GM12878 (cell line): ENCODE results near the gene TTR. TPM values are rescaled to one million over a fixed set of nuclear protein-coding genes. Genes with fewer than 3 reads are reported as not detected.

ENCODE experiments used
- ATAC-seq: fragments of 200-7000 bp; cut with Tn5 transposase; 3 replicates; pipeline ENCODE4 v1.9.1; 2020; ENCODE audit warnings: mild to moderate bottlenecking, moderate library complexity
- BruUV-seq: library from RNA; stranded (reverse); fragments of 400-500 nt; replicated peaks from 2 replicates; lab custom pipeline; 2021; lab: Mats Ljungman, UMichigan
- CTCF ChIA-PET: fragments of 300-600 bp; sonication (Branson Sonifier 250); formaldehyde crosslinking; extraction: SDS; loops from one replicate; lab custom pipeline; 2021; ENCODE audit warnings: inconsistent platforms; lab: Yijun Ruan, JAX
- POLR2A ChIA-PET: fragments of 350-600 bp; formaldehyde crosslinking; extraction: SDS; loops from one replicate; lab custom pipeline; 2021; ENCODE audit warnings: inconsistent platforms; lab: Charles Lee
- RAD21 ChIA-PET: fragments of 300-600 bp; sonication (Branson Sonifier 250); formaldehyde crosslinking; loops from one replicate; lab custom pipeline; 2023; ENCODE audit warnings: antibody characterized with exemption; ENCODE audit not compliant: unreplicated experiment; lab: Charles Lee
- SMC1A ChIA-PET: fragments of 300-600 bp; sonication (Branson Sonifier 250); formaldehyde crosslinking; loops from one replicate; lab custom pipeline; 2023; ENCODE audit not compliant: unreplicated experiment, uncharacterized antibody; lab: Charles Lee
- DNase-seq: peaks from one replicate; pipeline ENCODE4 v3.0.0-alpha.2; 2011; ENCODE audit warnings: low read depth, low spot score
- FAIRE-seq: peaks from 3 replicates; lab custom pipeline; 2011; peaks lifted over from hg19 to GRCh38; lab: Jason Lieb, UNC
- H2AFZ ChIP-seq: 2 replicates; pipeline ENCODE4 v1.6.0; 2011; ENCODE audit warnings: low read depth, low read length, control low read depth; ENCODE audit not compliant: control insufficient read depth
- H3K27ac ChIP-seq: 2 replicates; pipeline ENCODE4 v1.5.1; 2011; ENCODE audit warnings: control low read depth; ENCODE audit not compliant: control insufficient read depth, insufficient read depth
- H3K27me3 ChIP-seq, 2 experiments: replicated peaks in 1 of 2; 2 replicates each; pipeline versions ENCODE4 v1.6.0 to v1.6.1; 2011; ENCODE audit warnings: low read length in 1 of 2; ENCODE audit not compliant: control insufficient read depth in 2 of 2, insufficient read depth in 2 of 2
- H3K36me3 ChIP-seq, 2 experiments: 2 replicates each; pipeline ENCODE4 v1.5.1; 2011; ENCODE audit warnings: low read length in 1 of 2; ENCODE audit not compliant: control insufficient read depth in 2 of 2, insufficient read depth in 2 of 2
- H3K4me1 ChIP-seq: 2 replicates; pipeline ENCODE4 v1.6.1; 2011; ENCODE audit warnings: mild to moderate bottlenecking, low read length, moderate library complexity, mixed read lengths; ENCODE audit not compliant: control insufficient read depth, insufficient read depth
- H3K4me2 ChIP-seq: 2 replicates; pipeline ENCODE4 v1.6.0; 2011; ENCODE audit warnings: control low read depth; ENCODE audit not compliant: control insufficient read depth, insufficient read depth
- H3K4me3 ChIP-seq: fragments of 200-600 bp; sonication (generic); 2 replicates; pipeline ENCODE4 v1.5.1; 2016
- H3K79me2 ChIP-seq: 2 replicates; pipeline ENCODE4 v1.6.0; 2011; ENCODE audit warnings: low read length; ENCODE audit not compliant: control insufficient read depth, insufficient read depth
- H3K9ac ChIP-seq: 2 replicates; pipeline ENCODE4 v1.8.0; 2011; ENCODE audit warnings: low read length, control low read depth, mixed read lengths; ENCODE audit not compliant: control insufficient read depth, insufficient read depth
- H3K9me3 ChIP-seq: replicated peaks from 3 replicates; pipeline ENCODE4 v1.5.1; 2011; ENCODE audit warnings: mild to moderate bottlenecking, low read length; ENCODE audit not compliant: control insufficient read depth, insufficient read depth
- H4K20me1 ChIP-seq: 2 replicates; pipeline ENCODE4 v1.6.0; 2011; ENCODE audit not compliant: control insufficient read depth, insufficient read depth
- BHLHE40 ChIP-seq, 2 experiments: fragments of 450-650 bp in 1 of 2; IDR thresholded peaks; 2 replicates each; pipeline ENCODE4 v1.6.1; 2011 to 2017; ENCODE audit warnings: low read depth in 2 of 2, borderline replicate concordance in 1 of 2, improper control_type of control experiment in 1 of 2, low read length in 1 of 2, mild to moderate bottlenecking in 1 of 2
- BRCA1 ChIP-seq: IDR thresholded peaks from 2 replicates; pipeline ENCODE4 v1.6.1; 2011; ENCODE audit warnings: low read depth, low read length, improper control_type of control experiment
- CHD1 ChIP-seq: IDR thresholded peaks from 2 replicates; pipeline ENCODE4 v1.6.1; 2012; ENCODE audit warnings: low read depth, low read length, improper control_type of control experiment
- EP300 ChIP-seq, 2 experiments: fragments of 150-350 bp in 1 of 2; IDR thresholded peaks; 2 replicates each; pipeline ENCODE4 v1.6.1; 2011 to 2012; ENCODE audit warnings: low read depth in 2 of 2, low read length in 2 of 2, borderline replicate concordance in 1 of 2, improper control_type of control experiment in 1 of 2, inconsistent platforms in 1 of 2; ENCODE audit not compliant: control insufficient read depth in 1 of 2
- ETV6 ChIP-seq, 2 experiments: fragments of 450-650 bp in 1 of 2; IDR thresholded peaks in 1 of 2; conservative IDR thresholded peaks in 1 of 2; 2 replicates each; pipeline ENCODE4 v1.6.1; 2014; ENCODE audit warnings: antibody characterized with exemption in 1 of 2, borderline replicate concordance in 1 of 2, low read depth in 1 of 2, mild to moderate bottlenecking in 1 of 2, moderate library complexity in 1 of 2
- EZH2 ChIP-seq: IDR thresholded peaks from 2 replicates; pipeline ENCODE4 v1.6.1; 2012; ENCODE audit warnings: low read depth, mild to moderate bottlenecking, control low read depth, inconsistent platforms, low read length, borderline replicate concordance; ENCODE audit not compliant: control insufficient read depth
- JUND ChIP-seq: IDR thresholded peaks from 2 replicates; pipeline ENCODE4 v1.6.1; 2012; ENCODE audit warnings: low read depth, mild to moderate bottlenecking, low read length, improper control_type of control experiment, moderate library complexity
- NR2F1 ChIP-seq: fragments of 450-650 bp; conservative IDR thresholded peaks from 2 replicates; pipeline ENCODE4 v1.6.1; 2017; ENCODE audit warnings: mild to moderate bottlenecking
- RUNX3 ChIP-seq: IDR thresholded peaks from 2 replicates; pipeline ENCODE4 v1.6.1; 2012; ENCODE audit warnings: low read length, inconsistent platforms
- SIN3A ChIP-seq: IDR thresholded peaks from 2 replicates; pipeline ENCODE4 v1.6.1; 2012; ENCODE audit warnings: low read depth, low read length, improper control_type of control experiment
- STAT3 ChIP-seq: IDR thresholded peaks from 2 replicates; pipeline ENCODE4 v1.6.1; 2011; ENCODE audit warnings: low read depth, low read length, improper control_type of control experiment
- ZZZ3 ChIP-seq: IDR thresholded peaks from 2 replicates; pipeline ENCODE4 v1.6.1; 2011; ENCODE audit warnings: low read depth; ENCODE audit not compliant: control insufficient read depth, insufficient read length
- WGBS: methylation state at CpG from one replicate; pipeline ENCODE4 v1.1.6; 2016; ENCODE audit warnings: low lambda C conversion rate; ENCODE audit not compliant: insufficient replicate concordance, insufficient coverage; ENCODE audit errors: missing lambda C conversion rate; 5-methylcytosine and 5-hydroxymethylcytosine counted together
- in situ Hi-C: fragments of 300-500 bp; cut with MboI; formaldehyde crosslinking; loops from 9 replicates; pipeline ENCODE4 v1.14.3; 2018; ENCODE audit warnings: mixed read lengths
- intact Hi-C: fragments of 100-400 bp; cut with micrococcal nuclease; formaldehyde crosslinking; loops from one replicate; pipeline ENCODE4 v1.14.2; 2022; ENCODE audit not compliant: unreplicated experiment
- polyA plus RNA-seq, 11 experiments: library from polyadenylated mRNA; depleted of rRNA in 4 of 11; unstranded in 6 of 11; stranded (reverse) in 5 of 11; fragments of >200 nt; fragmentation: Nextera tagmentation in 4 of 11; fragmentation: Illumina TruSeq in 1 of 11; extraction: Ambion mirVana in 4 of 11; extraction: Trizol in 1 of 11; gene quantifications; 1 replicate in 1 of 11; 2 replicates in 10 of 11; pipeline versions ENCODE4 v1.2.1 to v1.2.3, GENCODE V29; 2011 to 2016; ENCODE audit warnings: inconsistent platforms in 2 of 11, missing spikeins in 2 of 11, low read depth in 1 of 11
- total RNA-seq, 4 experiments: library from RNA; depleted of rRNA in 3 of 4; stranded (reverse); fragments of >200 nt in 3 of 4; fragmentation: Illumina TruSeq in 1 of 4; extraction: Trizol in 1 of 4; gene quantifications; 2 replicates each; pipeline versions ENCODE4 v1.2.1 to v1.2.3, GENCODE V29; 2013 to 2021
- TF ChIP-seq, protein P1 (sequence below): fragments of 450-650 bp; IDR thresholded peaks from 2 replicates; pipeline ENCODE4 v1.6.1; 2014; ENCODE audit warnings: mild to moderate bottlenecking
- TF ChIP-seq, protein P2 (sequence below): fragments of 450-650 bp; IDR thresholded peaks from 2 replicates; pipeline ENCODE4 v1.6.1; 2017; ENCODE audit warnings: mild to moderate bottlenecking, low read depth, inconsistent platforms; ENCODE audit not compliant: poor library complexity, severe bottlenecking
- TF ChIP-seq, protein P3 (sequence below): IDR thresholded peaks from 2 replicates; pipeline ENCODE4 v1.6.1; 2012; ENCODE audit warnings: mild to moderate bottlenecking, low read depth, low read length
- TF ChIP-seq, protein P4 (sequence below): IDR thresholded peaks from 2 replicates; pipeline ENCODE4 v1.6.1; 2012; ENCODE audit warnings: low read depth, low read length, improper control_type of control experiment

TTR gene
- total and polyA plus RNA-seq, 10 of the 15 experiments (the other 5 are each of a cell fraction or from before 2014, with no cell fraction given): 0.05 to 1.2 TPM; not detected in 8

DNA sequence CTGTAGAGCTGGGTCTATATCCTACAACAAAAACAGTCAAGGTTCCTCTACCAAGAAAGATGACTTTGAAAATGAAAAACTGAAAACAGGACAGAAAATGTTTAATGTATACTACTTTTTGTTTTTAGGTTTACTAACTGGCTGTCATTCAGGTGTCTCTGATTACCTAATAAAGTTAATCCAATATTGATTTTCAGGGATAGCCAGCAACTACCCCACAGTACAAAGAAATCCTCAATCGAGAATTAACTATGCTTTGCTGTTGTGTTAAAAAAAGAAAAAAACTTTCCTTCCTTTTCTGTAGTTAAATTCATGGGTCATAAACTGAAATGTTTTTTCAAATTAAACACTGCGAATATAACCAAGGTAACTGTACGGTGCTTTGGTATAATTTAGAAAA is 45.8 kb downstream of the TTR start:
- in situ Hi-C loops (no loop called here), intact Hi-C loops (no loop called here)
- Histone ChIP-seq H3K79me2 (peaks cover 4% of the 10 kb centered on the region; the same call in 1 of the 2 replicates), H2AFZ (no peak overlapping the region), H3K9ac (no peak overlapping the region), H3K4me1 (peaks cover 27% of the 10 kb centered on the region), H3K4me2 (no peak overlapping the region), H3K27me3 (no peaks in the 10 kb centered on the region), H3K36me3 (no peaks in the 10 kb centered on the region; a peak in 2 of 4 replicates), H4K20me1 (no peaks in the 10 kb centered on the region), H3K4me3 (no peak overlapping the region), H3K27ac (no peak overlapping the region), H3K9me3 (peaks cover 2% of the 10 kb centered on the region)
- ChIA-PET CTCF (interaction anchor here (1.1 to 5.3 kb wide), 2 partner anchors 10 to 21 kb away, joined by 3 to 34 read pairs; no protein-coding TSS in a partner anchor), SMC1A (interaction anchor here (3.9 to 5.0 kb wide), 2 partner anchors 10 to 21 kb away, joined by 20 to 81 read pairs; no protein-coding TSS in a partner anchor), POLR2A (interaction anchor here (0.6 to 1.0 kb wide), 2 partner anchors 41 to 369 kb away, joined by 3 read pairs; no protein-coding TSS in a partner anchor), RAD21 (no interaction called here)
- DNase-seq (no peak), ATAC-seq (no peak), FAIRE-seq (peak; percentile 7)
- BruUV-seq: no TSS peak
- WGBS: 95% methylated on average over 3 of the region's 3 CpGs
- TF ChIP-seq ETV6 (conservative IDR thresholded peaks at IDR 0.05 in 1 of 2, IDR thresholded peaks at IDR 0.05 in 1 of 2; ENCODE audit: borderline replicate concordance in 1 of 2, low read depth in 1 of 2): no peak
- TF ChIP-seq RUNX3: no peak
- TF ChIP-seq, protein P1, sequence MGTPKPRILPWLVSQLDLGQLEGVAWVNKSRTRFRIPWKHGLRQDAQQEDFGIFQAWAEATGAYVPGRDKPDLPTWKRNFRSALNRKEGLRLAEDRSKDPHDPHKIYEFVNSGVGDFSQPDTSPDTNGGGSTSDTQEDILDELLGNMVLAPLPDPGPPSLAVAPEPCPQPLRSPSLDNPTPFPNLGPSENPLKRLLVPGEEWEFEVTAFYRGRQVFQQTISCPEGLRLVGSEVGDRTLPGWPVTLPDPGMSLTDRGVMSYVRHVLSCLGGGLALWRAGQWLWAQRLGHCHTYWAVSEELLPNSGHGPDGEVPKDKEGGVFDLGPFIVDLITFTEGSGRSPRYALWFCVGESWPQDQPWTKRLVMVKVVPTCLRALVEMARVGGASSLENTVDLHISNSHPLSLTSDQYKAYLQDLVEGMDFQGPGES: no peak
- no peak for TF ChIP-seq ZZZ3
- TF ChIP-seq BHLHE40 (IDR thresholded peaks at IDR 0.05; ENCODE audit: borderline replicate concordance in 1 of 2, low read depth in 2 of 2, low read length in 1 of 2): no peak
- TF ChIP-seq, protein P2, sequence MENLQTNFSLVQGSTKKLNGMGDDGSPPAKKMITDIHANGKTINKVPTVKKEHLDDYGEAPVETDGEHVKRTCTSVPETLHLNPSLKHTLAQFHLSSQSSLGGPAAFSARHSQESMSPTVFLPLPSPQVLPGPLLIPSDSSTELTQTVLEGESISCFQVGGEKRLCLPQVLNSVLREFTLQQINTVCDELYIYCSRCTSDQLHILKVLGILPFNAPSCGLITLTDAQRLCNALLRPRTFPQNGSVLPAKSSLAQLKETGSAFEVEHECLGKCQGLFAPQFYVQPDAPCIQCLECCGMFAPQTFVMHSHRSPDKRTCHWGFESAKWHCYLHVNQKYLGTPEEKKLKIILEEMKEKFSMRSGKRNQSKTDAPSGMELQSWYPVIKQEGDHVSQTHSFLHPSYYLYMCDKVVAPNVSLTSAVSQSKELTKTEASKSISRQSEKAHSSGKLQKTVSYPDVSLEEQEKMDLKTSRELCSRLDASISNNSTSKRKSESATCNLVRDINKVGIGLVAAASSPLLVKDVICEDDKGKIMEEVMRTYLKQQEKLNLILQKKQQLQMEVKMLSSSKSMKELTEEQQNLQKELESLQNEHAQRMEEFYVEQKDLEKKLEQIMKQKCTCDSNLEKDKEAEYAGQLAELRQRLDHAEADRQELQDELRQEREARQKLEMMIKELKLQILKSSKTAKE: no peak
- no peak for TF ChIP-seq EZH2
- no peak for TF ChIP-seq STAT3
- TF ChIP-seq CHD1: no peak
- no peak for TF ChIP-seq NR2F1
- TF ChIP-seq BRCA1: no peak
- TF ChIP-seq, protein P3, sequence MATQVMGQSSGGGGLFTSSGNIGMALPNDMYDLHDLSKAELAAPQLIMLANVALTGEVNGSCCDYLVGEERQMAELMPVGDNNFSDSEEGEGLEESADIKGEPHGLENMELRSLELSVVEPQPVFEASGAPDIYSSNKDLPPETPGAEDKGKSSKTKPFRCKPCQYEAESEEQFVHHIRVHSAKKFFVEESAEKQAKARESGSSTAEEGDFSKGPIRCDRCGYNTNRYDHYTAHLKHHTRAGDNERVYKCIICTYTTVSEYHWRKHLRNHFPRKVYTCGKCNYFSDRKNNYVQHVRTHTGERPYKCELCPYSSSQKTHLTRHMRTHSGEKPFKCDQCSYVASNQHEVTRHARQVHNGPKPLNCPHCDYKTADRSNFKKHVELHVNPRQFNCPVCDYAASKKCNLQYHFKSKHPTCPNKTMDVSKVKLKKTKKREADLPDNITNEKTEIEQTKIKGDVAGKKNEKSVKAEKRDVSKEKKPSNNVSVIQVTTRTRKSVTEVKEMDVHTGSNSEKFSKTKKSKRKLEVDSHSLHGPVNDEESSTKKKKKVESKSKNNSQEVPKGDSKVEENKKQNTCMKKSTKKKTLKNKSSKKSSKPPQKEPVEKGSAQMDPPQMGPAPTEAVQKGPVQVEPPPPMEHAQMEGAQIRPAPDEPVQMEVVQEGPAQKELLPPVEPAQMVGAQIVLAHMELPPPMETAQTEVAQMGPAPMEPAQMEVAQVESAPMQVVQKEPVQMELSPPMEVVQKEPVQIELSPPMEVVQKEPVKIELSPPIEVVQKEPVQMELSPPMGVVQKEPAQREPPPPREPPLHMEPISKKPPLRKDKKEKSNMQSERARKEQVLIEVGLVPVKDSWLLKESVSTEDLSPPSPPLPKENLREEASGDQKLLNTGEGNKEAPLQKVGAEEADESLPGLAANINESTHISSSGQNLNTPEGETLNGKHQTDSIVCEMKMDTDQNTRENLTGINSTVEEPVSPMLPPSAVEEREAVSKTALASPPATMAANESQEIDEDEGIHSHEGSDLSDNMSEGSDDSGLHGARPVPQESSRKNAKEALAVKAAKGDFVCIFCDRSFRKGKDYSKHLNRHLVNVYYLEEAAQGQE: no peak
- no peak for TF ChIP-seq EP300 (IDR thresholded peaks at IDR 0.05; ENCODE audit: borderline replicate concordance in 1 of 2, control insufficient read depth in 1 of 2, low read depth in 2 of 2, low read length in 2 of 2)
- TF ChIP-seq SIN3A: no peak
- TF ChIP-seq, protein P4, sequence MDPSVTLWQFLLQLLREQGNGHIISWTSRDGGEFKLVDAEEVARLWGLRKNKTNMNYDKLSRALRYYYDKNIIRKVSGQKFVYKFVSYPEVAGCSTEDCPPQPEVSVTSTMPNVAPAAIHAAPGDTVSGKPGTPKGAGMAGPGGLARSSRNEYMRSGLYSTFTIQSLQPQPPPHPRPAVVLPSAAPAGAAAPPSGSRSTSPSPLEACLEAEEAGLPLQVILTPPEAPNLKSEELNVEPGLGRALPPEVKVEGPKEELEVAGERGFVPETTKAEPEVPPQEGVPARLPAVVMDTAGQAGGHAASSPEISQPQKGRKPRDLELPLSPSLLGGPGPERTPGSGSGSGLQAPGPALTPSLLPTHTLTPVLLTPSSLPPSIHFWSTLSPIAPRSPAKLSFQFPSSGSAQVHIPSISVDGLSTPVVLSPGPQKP: no peak
- TF ChIP-seq JUND: no peak
